Suprapubic skin (tissue), 3 donors: ENCODE measurements around the gene HRG.

Source experiments
- CTCF ChIP-seq, 2 donors: fragments of 200-600 bp in 1 of 2; fragments of 450-650 bp in 1 of 2; sonication (generic) in 1 of 2; IDR thresholded peaks; one replicate each; pipeline ENCODE4 v1.5.1; 2016 to 2019; ENCODE audit warnings: antibody characterized with exemption in 2 of 2, mild to moderate bottlenecking in 1 of 2, moderate library complexity in 1 of 2
- EP300 ChIP-seq: sonication (generic); formaldehyde crosslinking; IDR thresholded peaks from one replicate; pipeline ENCODE4 v1.6.1; 2017; ENCODE audit warnings: antibody characterized with exemption
- POLR2A ChIP-seq, 2 donors: fragments of 450-650 bp; IDR thresholded peaks; one replicate each; pipeline ENCODE4 v1.6.1; 2017; ENCODE audit warnings: antibody characterized with exemption in 2 of 2, mild to moderate bottlenecking in 2 of 2, moderate library complexity in 2 of 2

DNA sequence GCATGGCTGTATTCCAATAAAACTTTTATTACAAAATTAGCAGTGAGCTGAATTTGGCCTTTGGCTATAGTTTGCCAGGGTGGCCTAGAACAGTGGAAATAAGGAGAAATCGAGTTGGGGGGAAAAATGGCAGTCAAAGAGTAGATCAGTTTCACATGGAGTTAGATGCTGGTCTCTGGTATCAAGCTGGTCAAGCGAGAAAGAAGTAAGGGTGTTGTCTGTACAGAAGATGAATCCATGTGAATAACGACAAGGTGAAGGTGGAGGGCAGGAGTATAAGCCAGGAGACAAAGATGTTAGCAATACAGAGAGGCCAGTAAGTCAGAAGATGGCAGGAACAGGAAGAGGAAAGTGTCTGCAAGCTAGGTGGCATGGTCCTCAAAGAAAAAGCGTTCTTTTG, 41.2 kb upstream of the HRG start:
- TF ChIP-seq CTCF (IDR thresholded peaks at IDR 0.05) (no peak), POLR2A (IDR thresholded peaks at IDR 0.05) (no peak), EP300 (no peak)
